Hepatocyte (in vitro differentiated cells): ENCODE data around the gene AVPR1B.

Experiments
- CTCF ChIP-seq: fragments of 200-600 bp; sonication (generic); IDR thresholded peaks from 2 replicates; pipeline ENCODE4 v1.5.1; 2016; ENCODE audit warnings: antibody characterized with exemption, mild to moderate bottlenecking; ENCODE audit not compliant: poor library complexity
- EZH2phosphoT487 ChIP-seq: fragments of 200-600 bp; sonication (generic); IDR thresholded peaks from one replicate; pipeline ENCODE4 v1.6.1; 2018; ENCODE audit warnings: antibody characterized with exemption, mild to moderate bottlenecking, low read depth, moderate library complexity; ENCODE audit not compliant: unreplicated experiment, severe bottlenecking

- TF ChIP-seq CTCF (no peak), EZH2phosphoT487 (no peak)
Observed at GRCh38 chr1:206079135-206079534, 38.1 kb downstream of the AVPR1B start.
